SK-N-SH (cell line): ENCODE results near the gene GALR3. TPM values are rescaled to one million over a fixed set of nuclear protein-coding genes. Genes with fewer than 3 reads are reported as not detected.
A peak's percentile ranks its signal among the peaks of the same experiment; 100 is the strongest.

Source experiments
- CTCF ChIA-PET: fragments of 300-600, 350-600 bp; formaldehyde crosslinking; extraction: SDS; loops from one replicate; lab custom pipeline; 2021; lab: Yijun Ruan, JAX
- POLR2A ChIA-PET: fragments of 350-600 bp; sonication (Branson Sonifier 250); formaldehyde crosslinking; extraction: SDS; loops from one replicate; lab custom pipeline; 2020; ENCODE audit warnings: antibody characterized with exemption, inconsistent platforms; lab: Yijun Ruan, JAX
- DNase-seq: peaks from one replicate; pipeline ENCODE4 v3.0.0; 2012
- H2AFZ ChIP-seq: fragments of 200-600 bp; sonication (generic); 2 replicates; pipeline ENCODE4 v1.8.1; 2016; ENCODE audit warnings: antibody characterized with exemption, mild to moderate bottlenecking, low read depth
- H3F3A ChIP-seq: fragments of 200-600 bp; sonication (generic); replicated peaks from 2 replicates; pipeline ENCODE3; 2016; ENCODE audit warnings: antibody characterized with exemption, mild to moderate bottlenecking; ENCODE audit not compliant: insufficient read depth
- H3K27ac ChIP-seq, 2 experiments: fragments of 200-500 bp in 1 of 2; fragments of 200-600 bp in 1 of 2; sonication (Bioruptor generic) in 1 of 2; sonication (generic), shearing (Covaris generic) in 1 of 2; 2 replicates each; pipeline versions ENCODE4 v1.5.1 to v1.6.1; 2014 to 2016; ENCODE audit warnings: low read depth in 2 of 2, inconsistent platforms in 1 of 2, low read length in 1 of 2, mild to moderate bottlenecking in 1 of 2, mixed read lengths in 1 of 2
- H3K27me3 ChIP-seq: fragments of 200-600 bp; sonication (generic), shearing (Covaris generic); 2 replicates; pipeline ENCODE4 v1.6.1; 2016; ENCODE audit warnings: mixed run types; ENCODE audit not compliant: insufficient read depth
- H3K36me3 ChIP-seq, 2 experiments: fragments of 200-500 bp in 1 of 2; fragments of 200-600 bp in 1 of 2; sonication (Bioruptor generic) in 1 of 2; sonication (generic) in 1 of 2; replicated peaks in 1 of 2; 2 replicates each; pipeline versions ENCODE3 to v1.5.1; 2014 to 2016; ENCODE audit warnings: low read length in 1 of 2, mild to moderate bottlenecking in 1 of 2; ENCODE audit not compliant: insufficient read depth in 2 of 2, control insufficient read depth in 1 of 2
- H3K4me1 ChIP-seq, 2 experiments: fragments of 200-500 bp in 1 of 2; fragments of 200-600 bp in 1 of 2; sonication (Bioruptor generic) in 1 of 2; sonication (generic), shearing (Covaris generic) in 1 of 2; 2 replicates each; pipeline versions ENCODE4 v1.5.1 to v1.6.1; 2014 to 2016; ENCODE audit warnings: low read depth in 1 of 2, low read length in 1 of 2, mixed run types in 1 of 2; ENCODE audit not compliant: insufficient read depth in 2 of 2, control insufficient read depth in 1 of 2
- H3K4me2 ChIP-seq: fragments of 200-600 bp; sonication (generic), shearing (Covaris generic); 2 replicates; pipeline ENCODE4 v1.6.1; 2017; ENCODE audit warnings: mixed run types
- H3K4me3 ChIP-seq, 2 experiments: fragments of 200-500 bp in 1 of 2; fragments of 200-600 bp in 1 of 2; sonication (Bioruptor generic) in 1 of 2; sonication (generic), shearing (Covaris generic) in 1 of 2; 2 replicates each; pipeline versions ENCODE4 v1.5.1 to v1.8.1; 2014 to 2016; ENCODE audit warnings: low read depth in 2 of 2, inconsistent platforms in 1 of 2, low read length in 1 of 2, mild to moderate bottlenecking in 1 of 2, mixed read lengths in 1 of 2, moderate library complexity in 1 of 2
- H3K79me2 ChIP-seq: fragments of 200-600 bp; sonication (generic); 2 replicates; pipeline ENCODE4 v1.8.1; 2017; ENCODE audit warnings: mild to moderate bottlenecking; ENCODE audit not compliant: insufficient read depth
- H3K9ac ChIP-seq: fragments of 200-600 bp; sonication (generic); 2 replicates; pipeline ENCODE4 v1.6.1; 2017; ENCODE audit warnings: mixed run types
- H3K9me2 ChIP-seq: fragments of 200-600 bp; sonication (generic); 2 replicates; pipeline ENCODE4 v1.6.1; 2017; ENCODE audit warnings: mixed run types
- H3K9me3 ChIP-seq: fragments of 200-600 bp; sonication (generic); 2 replicates; pipeline ENCODE4 v1.6.1; 2017; ENCODE audit warnings: mixed run types, mild to moderate bottlenecking, moderate library complexity
- H4K20me1 ChIP-seq: fragments of 200-600 bp; sonication (generic); 2 replicates; pipeline ENCODE4 v1.6.1; 2017; ENCODE audit warnings: mild to moderate bottlenecking, mixed run types; ENCODE audit not compliant: insufficient read depth
- CHD2 ChIP-seq: fragments of 150-350 bp; IDR thresholded peaks from 2 replicates; pipeline ENCODE4 v1.6.1; 2018; ENCODE audit warnings: low read length; ENCODE audit not compliant: partially characterized antibody
- GATA2 ChIP-seq: sonication (generic); formaldehyde crosslinking; IDR thresholded peaks from 2 replicates; pipeline ENCODE4 v1.5.0; 2020; ENCODE audit warnings: mild to moderate bottlenecking, missing genetic modification reagents
- JUND ChIP-seq: IDR thresholded peaks from 2 replicates; pipeline ENCODE4 v1.4.0; 2012
- MEF2A ChIP-seq: IDR thresholded peaks from 2 replicates; pipeline ENCODE4 v1.4.0; 2012; ENCODE audit warnings: low read depth, borderline replicate concordance
- NFIC ChIP-seq: IDR thresholded peaks from 2 replicates; pipeline ENCODE4 v1.4.0; 2012; ENCODE audit warnings: borderline replicate concordance
- NRF1 ChIP-seq: IDR thresholded peaks from 2 replicates; pipeline ENCODE4 v1.6.1; 2012; ENCODE audit warnings: low read depth, mild to moderate bottlenecking, low read length
- POLR2AphosphoS5 ChIP-seq: IDR thresholded peaks from 2 replicates; pipeline ENCODE4 v1.6.1; 2012; ENCODE audit warnings: low read depth, low read length
- RAD21 ChIP-seq: IDR thresholded peaks from 2 replicates; pipeline ENCODE4 v1.6.1; 2012; ENCODE audit warnings: mild to moderate bottlenecking, low read length
- RFX5 ChIP-seq: IDR thresholded peaks from 2 replicates; pipeline ENCODE4 v1.6.1; 2012; ENCODE audit warnings: mild to moderate bottlenecking, improper control_type of control experiment, low read length
- WGBS: methylation state at CpG from one replicate; pipeline ENCODE4 v1.1.6; 2017; ENCODE audit warnings: low lambda C conversion rate; 5-methylcytosine and 5-hydroxymethylcytosine counted together
- polyA plus RNA-seq, 3 experiments: library from polyadenylated mRNA; depleted of rRNA; stranded (reverse); fragments of >200 nt; gene quantifications; 2 replicates each; pipeline ENCODE4 v1.2.3, GENCODE V29; 2012
- TF ChIP-seq, protein P1 (sequence below): IDR thresholded peaks from 2 replicates; pipeline ENCODE4 v1.4.0; 2012; ENCODE audit warnings: low read depth, borderline replicate concordance
- TF ChIP-seq, protein P2 (sequence below): IDR thresholded peaks from 2 replicates; pipeline ENCODE4 v1.6.1; 2012; ENCODE audit warnings: mild to moderate bottlenecking, low read depth, low read length, moderate library complexity

Gene GALR3
- polyA plus RNA-seq, 1 of the 3 experiments (the other 2 are of a cell fraction) = not detected

DNA sequence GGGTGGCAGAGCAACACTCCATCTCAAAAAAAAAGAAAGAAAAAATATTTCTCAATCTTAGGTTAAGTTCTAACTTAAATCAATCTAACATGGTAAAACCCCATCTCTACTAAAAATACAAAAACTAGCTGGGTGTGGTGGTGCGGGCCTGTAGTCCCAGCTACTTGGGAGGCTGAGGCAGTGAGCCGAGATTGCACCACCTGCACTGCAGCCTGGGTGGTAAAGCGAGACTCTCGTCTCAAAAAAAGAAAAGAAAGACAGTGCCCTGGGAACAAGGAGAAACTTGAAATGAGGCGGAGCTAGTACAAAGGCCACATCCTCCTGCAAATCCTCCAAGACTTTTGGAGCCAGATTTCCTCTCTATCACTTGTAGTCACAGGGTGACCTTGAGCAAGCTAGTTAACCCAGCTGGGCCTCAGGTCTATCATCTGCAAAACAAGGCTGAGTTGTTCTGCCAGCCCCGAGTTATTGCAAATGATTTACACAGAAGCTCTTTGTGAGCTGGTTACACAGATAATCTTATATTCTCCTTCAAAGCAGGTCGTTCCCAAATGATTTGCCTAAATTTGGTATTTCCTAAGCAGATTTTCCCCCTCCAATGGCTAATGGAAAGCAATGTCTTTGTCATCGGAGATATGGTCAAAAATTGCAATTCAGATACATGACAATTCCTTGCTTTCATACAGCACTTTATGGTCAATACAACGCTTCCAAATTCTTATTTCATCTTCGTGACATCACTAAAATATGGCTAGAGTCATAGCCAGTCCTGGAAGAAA, 19.0 kb downstream of the GALR3 start:
- POLR2A ChIA-PET = interaction anchor here (1.3 kb wide), 1 partner anchor 25 kb away, joined by 3 read pairs; no protein-coding TSS in a partner anchor
- peak overlapping the region; percentile 79; the same call in 1 of the 2 replicates for H3K9ac ChIP-seq
- CTCF ChIA-PET = interaction anchor here (0.6 to 4.2 kb wide), 4 partner anchors 11 to 386 kb away, joined by 3 to 20 read pairs (median 6); no protein-coding TSS in a partner anchor
- H3F3A ChIP-seq = peaks cover 18% of the 10 kb centered on the region
- peaks cover 13 to 14% of the 10 kb centered on the region in 2 experiments for H3K36me3 ChIP-seq
- H2AFZ ChIP-seq = no peak overlapping the region
- H3K9me2 ChIP-seq = no peaks in the 10 kb centered on the region
- no peaks in the 10 kb centered on the region for H4K20me1 ChIP-seq
- H3K27ac ChIP-seq = no peak overlapping the region
- 90% methylated on average over 10 of the region's 10 CpGs for WGBS
- peaks cover 36% of the 10 kb centered on the region for H3K79me2 ChIP-seq
- TF ChIP-seq RFX5 (no peak), JUND (no peak)
- no peaks in the 10 kb centered on the region for H3K27me3 ChIP-seq
- H3K4me3 ChIP-seq = peak overlapping the region in 1 of 2 experiments; percentile 88; a peak in 1 of 4 replicates
- DNase-seq = no peak
- H3K4me2 ChIP-seq = peak overlapping the region; percentile 91
- peaks cover 10% of the 10 kb centered on the region; the same call in 1 of the 2 replicates for H3K9me3 ChIP-seq
- peaks cover 4 to 9% of the 10 kb centered on the region in 2 experiments; a peak in 2 of 4 replicates for H3K4me1 ChIP-seq

- H3K27me3 ChIP-seq = no peaks in the 10 kb centered on the region
- no peaks in the 10 kb centered on the region for H3K9me2 ChIP-seq
- peaks cover 9 to 10% of the 10 kb centered on the region in 2 experiments; a peak in 2 of 4 replicates for H3K4me1 ChIP-seq
- H3K4me2 ChIP-seq = peak overlapping the region; percentile 91
- H3K36me3 ChIP-seq = peaks cover 5 to 13% of the 10 kb centered on the region in 2 experiments
- H2AFZ ChIP-seq = peak overlapping the region; percentile 70; the same call in 1 of the 2 replicates
- 0% methylated on average over 4 of the region's 46 CpGs for WGBS
- peak overlapping the region; percentile 63 to 88 for H3K4me3 ChIP-seq
- DNase-seq = peak; percentile 85
- H4K20me1 ChIP-seq = no peaks in the 10 kb centered on the region
- peaks cover 48% of the 10 kb centered on the region for H3K79me2 ChIP-seq
- POLR2A ChIA-PET = interaction anchor here (0.7 to 1.4 kb wide), 7 partner anchors 20 to 146 kb away, joined by 3 to 7 read pairs (median 5); partner anchors contain the start of genes GCAT and MICALL1
- CTCF ChIA-PET = interaction anchor here (0.7 to 4.2 kb wide), 6 partner anchors 9 to 63 kb away, joined by 3 to 20 read pairs (median 4); partner anchors contain the start of gene MICALL1
- peaks cover 25% of the 10 kb centered on the region for H3F3A ChIP-seq
- H3K9me3 ChIP-seq = peaks cover 10% of the 10 kb centered on the region; the same call in 1 of the 2 replicates
- H3K27ac ChIP-seq = peak overlapping the region; percentile 79 to 88
- H3K9ac ChIP-seq = peak overlapping the region; percentile 79
- TF ChIP-seq NRF1 = peak; percentile 12; the same call in 1 of the 2 replicates
- TF ChIP-seq, protein P1, sequence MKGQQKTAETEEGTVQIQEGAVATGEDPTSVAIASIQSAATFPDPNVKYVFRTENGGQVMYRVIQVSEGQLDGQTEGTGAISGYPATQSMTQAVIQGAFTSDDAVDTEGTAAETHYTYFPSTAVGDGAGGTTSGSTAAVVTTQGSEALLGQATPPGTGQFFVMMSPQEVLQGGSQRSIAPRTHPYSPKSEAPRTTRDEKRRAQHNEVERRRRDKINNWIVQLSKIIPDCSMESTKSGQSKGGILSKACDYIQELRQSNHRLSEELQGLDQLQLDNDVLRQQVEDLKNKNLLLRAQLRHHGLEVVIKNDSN = no peak
These were observed 20.5 kb downstream of the GALR3 start for GRCh38 chr22:37843741-37844089.

DNA sequence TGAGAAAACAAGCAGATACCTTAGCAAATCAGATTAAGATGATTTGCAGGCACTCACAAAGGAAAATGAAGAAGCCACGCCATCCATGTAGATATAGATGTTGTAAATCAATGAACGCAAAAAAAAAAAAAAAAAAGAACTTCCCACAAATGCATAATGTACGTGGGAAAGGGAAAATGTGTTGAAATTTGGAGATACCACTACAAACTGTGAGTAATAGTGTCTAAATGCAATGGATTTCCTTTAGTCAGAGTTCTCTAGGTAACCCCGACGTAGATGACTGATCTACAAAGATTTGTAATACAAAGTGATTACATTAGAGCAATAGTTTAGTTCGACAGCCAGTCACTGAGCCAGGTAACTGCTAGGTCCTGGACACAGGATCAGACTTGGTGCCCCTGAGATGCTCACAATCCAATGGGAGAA, 21.7 kb downstream of the GALR3 start:
- Histone ChIP-seq H2AFZ (peak overlapping the region; percentile 91), H4K20me1 (no peaks in the 10 kb centered on the region), H3K27me3 (no peaks in the 10 kb centered on the region), H3K9me3 (peaks cover 10% of the 10 kb centered on the region; the same call in 1 of the 2 replicates), H3K27ac (peak overlapping the region; percentile 53 to 88), H3K79me2 (peaks cover 55% of the 10 kb centered on the region), H3K4me1 (peaks cover 9 to 10% of the 10 kb centered on the region in 2 experiments; a peak in 2 of 4 replicates), H3F3A (peaks cover 27% of the 10 kb centered on the region), H3K36me3 (peaks cover under 1 to 6% of the 10 kb centered on the region in 2 experiments), H3K4me2 (peak overlapping the region; percentile 65; the same call in 1 of the 2 replicates), H3K4me3 (peak overlapping the region; percentile 33 to 88), H3K9me2 (no peaks in the 10 kb centered on the region), H3K9ac (peak overlapping the region; percentile 34; the same call in 1 of the 2 replicates)
- 56% methylated on average over 6 of the region's 6 CpGs for WGBS
- no peak for DNase-seq
- TF ChIP-seq JUND (no peak), POLR2AphosphoS5 (no peak), MEF2A (no peak), CHD2 (no peak), RAD21 (no peak), RFX5 (no peak), GATA2 (CRISPR knock-in tag) (no peak), NFIC (no peak)
- TF ChIP-seq, protein P2, sequence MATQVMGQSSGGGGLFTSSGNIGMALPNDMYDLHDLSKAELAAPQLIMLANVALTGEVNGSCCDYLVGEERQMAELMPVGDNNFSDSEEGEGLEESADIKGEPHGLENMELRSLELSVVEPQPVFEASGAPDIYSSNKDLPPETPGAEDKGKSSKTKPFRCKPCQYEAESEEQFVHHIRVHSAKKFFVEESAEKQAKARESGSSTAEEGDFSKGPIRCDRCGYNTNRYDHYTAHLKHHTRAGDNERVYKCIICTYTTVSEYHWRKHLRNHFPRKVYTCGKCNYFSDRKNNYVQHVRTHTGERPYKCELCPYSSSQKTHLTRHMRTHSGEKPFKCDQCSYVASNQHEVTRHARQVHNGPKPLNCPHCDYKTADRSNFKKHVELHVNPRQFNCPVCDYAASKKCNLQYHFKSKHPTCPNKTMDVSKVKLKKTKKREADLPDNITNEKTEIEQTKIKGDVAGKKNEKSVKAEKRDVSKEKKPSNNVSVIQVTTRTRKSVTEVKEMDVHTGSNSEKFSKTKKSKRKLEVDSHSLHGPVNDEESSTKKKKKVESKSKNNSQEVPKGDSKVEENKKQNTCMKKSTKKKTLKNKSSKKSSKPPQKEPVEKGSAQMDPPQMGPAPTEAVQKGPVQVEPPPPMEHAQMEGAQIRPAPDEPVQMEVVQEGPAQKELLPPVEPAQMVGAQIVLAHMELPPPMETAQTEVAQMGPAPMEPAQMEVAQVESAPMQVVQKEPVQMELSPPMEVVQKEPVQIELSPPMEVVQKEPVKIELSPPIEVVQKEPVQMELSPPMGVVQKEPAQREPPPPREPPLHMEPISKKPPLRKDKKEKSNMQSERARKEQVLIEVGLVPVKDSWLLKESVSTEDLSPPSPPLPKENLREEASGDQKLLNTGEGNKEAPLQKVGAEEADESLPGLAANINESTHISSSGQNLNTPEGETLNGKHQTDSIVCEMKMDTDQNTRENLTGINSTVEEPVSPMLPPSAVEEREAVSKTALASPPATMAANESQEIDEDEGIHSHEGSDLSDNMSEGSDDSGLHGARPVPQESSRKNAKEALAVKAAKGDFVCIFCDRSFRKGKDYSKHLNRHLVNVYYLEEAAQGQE = no peak
- TF ChIP-seq, all 33 proteins: peak for 0
- ChIA-PET POLR2A (interaction anchor here (1.1 to 1.4 kb wide), 2 partner anchors 19 to 40 kb away, joined by 3 to 5 read pairs; a partner anchor contains a TSS), CTCF (interaction anchor here (1.0 to 4.2 kb wide), 2 partner anchors 27 to 39 kb away, joined by 5 to 20 read pairs; a partner anchor contains a TSS)
